DMS79 treated with DMSO at 0.1 percent for 48 hours (cell line): ENCODE results near the gene VPS13D.
"Not testable (repeated sequence)": the region's sequence is repeated elsewhere in the genome, so short reads cannot be mapped to it uniquely, and the experiment has no call there.

Experiments used
- DNase-seq: peaks from one replicate; lab custom pipeline; 2025; lab: John Stamatoyannopoulos, UW

The VPS13D gene

GRCh38 chr1:12201352-12202189 is 28.3 kb upstream of the VPS13D start:
- no peak for DNase-seq

- DNase-seq: no peak
Measured at GRCh38 chr1:12202190-12202497, 27.7 kb upstream of the VPS13D start.

GRCh38 chr1:12202577-12202976 is 27.3 kb upstream of the VPS13D start:
- no peak for DNase-seq

- DNase-seq: no peak
Measured at GRCh38 chr1:12203216-12204007, 26.4 kb upstream of the VPS13D start.

- no peak for DNase-seq
Measured at GRCh38 chr1:12204140-12204539, 25.7 kb upstream of the VPS13D start.

GRCh38 chr1:12204754-12205658 is 24.8 kb upstream of the VPS13D start:
- no peak for DNase-seq

GRCh38 chr1:12206238-12206637 is 23.6 kb upstream of the VPS13D start:
- no peak for DNase-seq

GRCh38 chr1:12206792-12207424 is 22.9 kb upstream of the VPS13D start:
- peak; percentile 76 for DNase-seq

GRCh38 chr1:12208271-12208670 is 21.6 kb upstream of the VPS13D start:
- DNase-seq: no peak

- peak; percentile 87 for DNase-seq
Measured at GRCh38 chr1:12208764-12209494, 20.9 kb upstream of the VPS13D start.

- no peak for DNase-seq
Measured at GRCh38 chr1:12209495-12209832, 20.4 kb upstream of the VPS13D start.

GRCh38 chr1:12215118-12215961 is 14.5 kb upstream of the VPS13D start:
- no peak for DNase-seq

GRCh38 chr1:12219800-12220199 is 10.0 kb upstream of the VPS13D start:
- no peak for DNase-seq

- DNase-seq: no peak
Measured at GRCh38 chr1:12220890-12221289, 8.9 kb upstream of the VPS13D start.

- DNase-seq: not testable (repeated sequence)
Measured at GRCh38 chr1:12222700-12223099, 7.1 kb upstream of the VPS13D start.

- DNase-seq: not testable (repeated sequence)
Measured at GRCh38 chr1:12224092-12224491, 5.7 kb upstream of the VPS13D start.

GRCh38 chr1:12228979-12229378 is 851 bp upstream of the VPS13D start:
- DNase-seq: no peak

- DNase-seq: no peak
Measured at GRCh38 chr1:12229386-12229834, 420 bp upstream of the VPS13D start.

- no peak for DNase-seq
Measured at GRCh38 chr1:12230549-12231275, 882 bp downstream of the VPS13D start.

- DNase-seq: no peak
Measured at GRCh38 chr1:12231276-12231595, 1.4 kb downstream of the VPS13D start.
